HG03097 (cell line): Measurements from ENCODE around the gene DUSP9.

ENCODE experiments used
- ATAC-seq: cut with Tn5 transposase; IDR thresholded peaks from one replicate; pipeline ENCODE4 v1.9.1; 2021; ENCODE audit not compliant: unreplicated experiment, low FRiP score

Gene DUSP9

GRCh38 chrX:153621949-153622598, 24.9 kb upstream of the DUSP9 start:
- no peak for ATAC-seq

- no peak for ATAC-seq
Observed at GRCh38 chrX:153622661-153623309, 24.2 kb upstream of the DUSP9 start.

- ATAC-seq, result no peak
Observed at GRCh38 chrX:153623310-153624029, 23.5 kb upstream of the DUSP9 start.

GRCh38 chrX:153624196-153625091, 22.6 kb upstream of the DUSP9 start:
- no peak for ATAC-seq

- no peak for ATAC-seq
Observed at GRCh38 chrX:153625271-153626024, 21.6 kb upstream of the DUSP9 start.

GRCh38 chrX:153626025-153626633, 20.9 kb upstream of the DUSP9 start:
- no peak for ATAC-seq

- ATAC-seq, result no peak
Observed at GRCh38 chrX:153626863-153627674, 19.9 kb upstream of the DUSP9 start.

- no peak for ATAC-seq
Observed at GRCh38 chrX:153627675-153628111, 19.3 kb upstream of the DUSP9 start.

GRCh38 chrX:153628129-153628528, 18.9 kb upstream of the DUSP9 start:
- ATAC-seq, result no peak

- no peak for ATAC-seq
Observed at GRCh38 chrX:153628665-153629064, 18.3 kb upstream of the DUSP9 start.

- no peak for ATAC-seq
Observed at GRCh38 chrX:153631346-153631745, 15.7 kb upstream of the DUSP9 start.

GRCh38 chrX:153631907-153632594, 15.0 kb upstream of the DUSP9 start:
- no peak for ATAC-seq

GRCh38 chrX:153632595-153632946, 14.4 kb upstream of the DUSP9 start:
- ATAC-seq, result no peak

- ATAC-seq, result no peak
Observed at GRCh38 chrX:153633048-153633447, 14.0 kb upstream of the DUSP9 start.

GRCh38 chrX:153633607-153634180, 13.3 kb upstream of the DUSP9 start:
- no peak for ATAC-seq

GRCh38 chrX:153634236-153634635, 12.8 kb upstream of the DUSP9 start:
- no peak for ATAC-seq

GRCh38 chrX:153634832-153635231, 12.2 kb upstream of the DUSP9 start:
- no peak for ATAC-seq

GRCh38 chrX:153635388-153635787, 11.6 kb upstream of the DUSP9 start:
- no peak for ATAC-seq
